Fibroblast of skin of scalp (primary cell): ENCODE results near the gene TOLLIP.
A peak's percentile ranks its signal among the peaks of the same experiment; 100 is the strongest.

Experiments
- DNase-seq: peaks from one replicate; pipeline ENCODE4 v3.0.0-alpha.2; 2013

TOLLIP gene

DNA sequence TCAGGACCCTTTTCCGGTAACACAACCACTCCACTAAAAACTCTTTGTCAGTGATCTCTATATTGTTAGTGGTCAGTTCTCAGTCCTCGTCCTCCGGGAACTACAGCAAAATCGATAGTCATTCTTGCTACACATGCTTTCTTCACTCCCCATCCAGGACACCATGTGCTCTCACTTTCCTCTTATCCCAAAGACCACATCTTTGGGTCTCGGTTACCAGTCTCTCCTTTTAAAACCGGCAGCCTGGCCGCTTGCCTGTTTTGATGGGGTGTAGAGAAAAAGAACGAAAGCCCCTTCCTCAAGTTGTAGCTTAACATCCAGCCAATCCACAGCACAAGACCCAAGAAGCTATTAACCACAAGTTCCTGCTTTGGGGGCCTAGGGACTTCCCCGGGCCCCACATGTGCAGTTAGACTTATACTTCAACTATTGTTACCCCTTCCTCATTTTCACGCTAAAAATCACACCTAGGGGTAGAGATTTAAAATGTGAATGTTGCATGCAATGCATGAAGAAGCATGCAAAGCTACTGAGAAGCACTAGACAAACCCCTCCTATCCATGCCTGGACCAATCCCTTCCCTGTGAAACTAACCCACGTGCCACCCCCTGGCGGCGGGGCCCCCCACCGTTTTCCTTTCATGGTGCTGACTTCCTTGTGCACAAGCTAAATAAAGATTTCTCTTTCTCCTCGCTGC is 1.5 kb upstream of the TOLLIP start:
- no peak for DNase-seq

- DNase-seq: no peak
Observed at GRCh38 chr11:1310318-1310687, 871 bp upstream of the TOLLIP start.

DNA sequence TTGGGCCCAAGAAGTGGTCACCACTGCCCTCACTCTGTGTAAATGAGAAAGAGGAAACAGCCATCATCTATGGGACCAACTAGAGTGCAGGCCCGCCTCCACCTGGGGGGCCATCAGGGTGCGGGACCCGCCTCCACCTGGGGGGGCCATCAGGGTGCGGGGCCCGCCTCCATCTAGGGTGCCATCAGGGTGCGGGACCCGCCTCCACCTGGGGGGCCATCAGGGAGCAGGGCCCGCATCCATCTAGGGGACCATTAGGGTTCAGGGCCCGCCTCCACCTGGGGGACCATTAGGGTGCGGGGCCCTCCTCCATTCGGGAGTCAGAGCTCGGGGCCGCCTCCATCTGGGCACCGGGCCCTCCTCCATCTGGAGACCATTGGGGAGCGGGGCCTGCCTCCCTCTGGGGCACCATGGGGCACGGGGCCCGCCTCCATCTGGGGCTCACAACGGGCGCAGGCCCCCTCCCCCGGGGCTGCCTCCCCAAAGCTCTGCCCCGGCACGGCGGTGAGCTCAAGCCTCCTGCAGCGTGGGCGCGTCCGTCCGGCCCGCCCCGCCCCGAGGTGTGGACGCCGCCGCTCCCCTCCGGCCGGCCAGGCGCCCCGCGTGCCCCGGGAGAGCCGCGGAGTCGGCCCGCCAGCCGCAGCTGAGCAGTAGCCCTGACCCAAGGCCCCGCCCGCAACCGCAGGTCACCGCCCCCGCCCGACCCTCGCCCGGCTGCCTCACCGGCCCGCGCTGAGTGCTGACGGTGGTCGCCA is 512 bp downstream of the TOLLIP start:
- DNase-seq: no peak

GRCh38 chr11:1307998-1308742 is 1.3 kb downstream of the TOLLIP start:
- DNase-seq: no peak

GRCh38 chr11:1307163-1307870 is 2.1 kb downstream of the TOLLIP start:
- no peak for DNase-seq

GRCh38 chr11:1306186-1307162 is 3.0 kb downstream of the TOLLIP start:
- DNase-seq: no peak

GRCh38 chr11:1305501-1306056 is 3.9 kb downstream of the TOLLIP start:
- DNase-seq: no peak

- no peak for DNase-seq
Observed at GRCh38 chr11:1305063-1305495, 4.4 kb downstream of the TOLLIP start.

DNA sequence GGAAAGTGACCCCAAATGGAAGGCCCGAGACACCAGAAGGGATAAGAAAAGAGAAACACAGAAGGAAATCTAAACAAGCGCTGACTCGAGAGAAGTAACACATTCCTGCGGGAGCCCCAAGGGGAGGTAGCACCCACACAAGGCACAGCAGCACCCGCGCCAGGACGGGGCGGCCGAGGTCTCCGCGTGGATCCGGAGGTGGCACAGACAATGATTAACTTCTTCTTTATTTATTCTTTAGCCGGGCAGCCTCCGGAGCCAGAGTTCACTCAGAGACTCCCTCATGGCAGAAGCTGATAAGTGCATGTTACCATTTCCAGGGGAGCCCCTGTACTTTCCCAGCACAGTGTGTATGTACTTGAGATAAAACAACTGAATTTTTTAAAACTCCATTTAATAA is 5.1 kb downstream of the TOLLIP start:
- no peak for DNase-seq

DNA sequence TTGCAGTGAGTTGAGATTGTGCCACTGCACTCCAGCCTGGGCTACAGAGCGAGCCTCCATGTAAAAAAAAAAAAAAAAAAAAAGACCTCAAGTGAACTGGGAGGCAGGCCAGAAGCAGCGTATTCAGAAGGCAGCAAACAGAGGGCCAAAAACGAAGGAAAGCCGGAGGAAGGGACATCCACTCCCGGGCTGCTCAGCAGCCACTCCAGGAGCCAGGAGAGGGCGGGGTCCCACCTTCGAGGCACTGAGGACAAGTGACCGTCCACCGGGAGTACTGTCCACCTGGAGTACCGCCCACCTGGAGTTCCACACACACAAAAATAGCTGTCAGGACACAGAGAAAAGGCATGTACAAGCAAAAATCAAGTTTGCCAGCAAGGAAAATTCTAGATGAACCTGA is 5.5 kb downstream of the TOLLIP start:
- no peak for DNase-seq

DNA sequence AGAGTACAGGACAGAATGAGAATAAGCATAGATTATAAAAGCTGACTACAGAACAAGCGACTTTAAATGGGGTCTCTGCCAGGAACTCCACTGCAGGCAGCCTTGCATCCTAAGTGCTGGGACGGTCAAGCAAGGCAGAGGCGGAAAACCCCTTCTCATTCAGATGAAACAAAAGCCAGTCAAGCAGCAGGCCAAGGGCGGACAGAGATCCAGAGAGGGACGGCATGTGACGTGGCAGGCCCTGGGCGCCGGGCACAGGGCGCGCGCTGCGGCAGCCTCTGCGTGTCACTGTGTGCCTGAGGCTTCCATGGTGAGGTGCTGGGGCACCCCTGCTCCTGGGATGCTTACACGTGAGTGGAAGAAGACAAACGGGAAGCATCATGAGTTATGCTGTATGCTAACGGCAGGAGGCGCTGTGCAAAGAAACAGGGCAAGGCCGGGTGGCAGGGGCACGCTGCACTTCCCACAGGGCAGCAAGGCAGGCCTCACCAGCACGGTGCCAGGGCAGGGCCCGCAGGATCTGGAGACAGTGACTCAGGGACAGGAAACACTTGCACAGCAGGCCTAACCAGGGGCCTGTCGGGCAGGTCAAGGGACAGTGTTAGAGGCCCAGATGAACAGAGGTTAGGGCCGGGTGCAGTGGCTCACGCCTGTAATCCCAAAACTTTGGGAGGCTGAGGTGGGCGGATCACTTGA is 6.2 kb downstream of the TOLLIP start:
- peak; percentile 3 for DNase-seq

- no peak for DNase-seq
Observed at GRCh38 chr11:1302461-1303125, 6.8 kb downstream of the TOLLIP start.

DNA sequence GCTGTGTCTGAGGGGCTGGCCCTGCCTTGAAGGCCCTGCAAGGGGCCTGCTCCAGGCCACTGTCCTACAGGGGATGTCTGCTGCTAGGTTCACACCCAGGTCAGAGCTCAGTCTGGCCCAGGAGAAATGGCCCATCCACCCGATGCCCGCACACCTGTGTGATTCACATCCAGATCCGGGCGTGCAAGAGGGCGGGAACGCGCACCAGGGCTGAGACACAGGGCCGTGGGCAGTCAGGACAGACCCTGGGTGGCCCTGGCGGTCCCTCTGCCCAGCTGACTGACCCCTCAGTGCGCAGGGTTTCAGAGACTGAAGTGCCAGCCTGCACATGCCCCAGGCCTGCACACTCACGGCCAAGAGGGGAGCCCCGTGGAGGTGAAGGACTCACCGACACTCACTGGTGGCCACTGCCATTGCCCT is 7.4 kb downstream of the TOLLIP start:
- no peak for DNase-seq

- no peak for DNase-seq
Observed at GRCh38 chr11:1301220-1302000, 8.0 kb downstream of the TOLLIP start.

DNA sequence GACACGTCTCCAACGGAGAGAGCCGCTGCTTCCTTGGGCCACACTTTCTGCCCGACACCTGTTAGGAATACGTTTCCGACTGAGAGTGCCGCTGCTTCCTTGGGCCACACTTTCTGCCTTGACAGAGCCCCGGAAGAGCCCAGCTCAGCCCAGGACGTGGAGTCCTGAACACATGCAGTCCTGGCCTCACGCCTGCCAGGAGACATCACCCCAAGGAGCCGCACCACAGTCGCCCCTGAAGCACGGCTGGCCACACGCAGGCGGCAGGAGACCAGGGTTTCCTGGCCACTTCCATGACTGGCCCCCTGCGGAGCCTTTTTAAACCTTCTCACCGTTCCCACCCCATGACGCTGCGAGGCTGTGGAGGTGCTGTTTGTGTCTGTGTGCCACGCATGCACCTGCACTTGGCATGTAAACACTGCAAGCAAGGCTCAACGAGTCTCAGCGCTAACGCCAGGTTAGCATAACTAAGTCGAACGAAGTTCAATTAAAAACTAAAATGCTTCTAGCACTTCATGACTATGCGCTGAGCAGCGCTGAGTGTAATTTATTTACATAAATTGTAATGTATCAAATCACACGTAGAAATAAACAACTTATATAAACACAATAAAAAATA is 8.8 kb downstream of the TOLLIP start:
- no peak for DNase-seq

GRCh38 chr11:1300121-1300520 is 9.3 kb downstream of the TOLLIP start:
- DNase-seq: no peak

DNA sequence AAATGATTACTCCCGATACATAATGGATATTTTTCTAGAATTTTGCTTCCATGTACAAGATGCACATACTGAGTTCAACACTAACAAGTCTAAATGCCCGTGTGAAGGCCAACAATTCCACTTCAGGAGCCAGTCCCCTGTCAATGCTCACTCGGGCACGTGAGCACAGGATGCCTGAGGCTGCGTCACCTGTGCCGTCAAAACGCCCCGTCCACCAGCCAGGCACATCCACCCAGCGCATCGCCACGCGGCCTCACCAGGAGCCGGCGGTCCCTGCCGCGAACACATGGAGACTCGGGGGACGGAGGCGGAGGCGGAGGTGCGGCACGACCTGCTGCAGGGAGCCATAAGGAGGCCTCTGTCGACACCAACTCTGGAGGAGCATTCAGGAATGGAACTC is 9.8 kb downstream of the TOLLIP start:
- no peak for DNase-seq

DNA sequence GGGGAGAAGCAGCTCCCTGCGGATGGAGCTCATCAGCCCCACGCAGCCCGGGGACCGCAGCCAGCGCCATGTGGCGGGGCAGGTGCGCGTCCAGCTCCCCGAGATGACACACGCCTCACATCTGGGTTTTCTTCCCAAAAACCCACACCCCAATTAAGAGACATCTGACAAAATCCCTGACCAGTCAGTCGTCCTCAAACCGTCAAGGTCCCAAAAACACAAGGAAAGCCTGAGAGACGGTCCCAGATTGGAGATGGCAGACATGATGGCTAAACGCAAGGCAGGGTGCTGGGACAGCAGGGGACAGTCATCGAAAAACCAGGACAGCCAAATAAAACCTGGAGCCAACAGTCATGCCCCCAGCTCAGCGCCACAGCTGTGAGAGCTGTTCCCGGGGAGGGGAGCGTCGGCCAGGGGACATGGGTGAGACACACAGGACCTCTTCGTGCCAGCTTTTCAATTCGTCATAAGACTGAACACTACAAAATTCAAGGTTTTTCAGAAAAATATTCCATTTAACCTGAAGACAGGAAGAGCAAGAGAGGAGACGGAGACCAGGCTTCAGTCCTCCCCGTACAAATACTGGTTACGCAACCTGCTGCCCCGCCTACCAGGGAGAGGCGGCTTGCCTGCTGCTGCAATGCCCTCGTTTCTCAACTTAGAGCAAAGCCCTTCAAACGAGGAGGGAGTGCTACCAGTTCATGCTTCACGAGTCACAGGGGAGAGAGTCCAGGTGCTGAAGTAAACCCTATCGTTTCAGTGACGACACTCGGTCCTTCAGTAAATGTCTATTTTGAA is 10.5 kb downstream of the TOLLIP start:
- DNase-seq: peak; percentile 28
